Astrocyte (in vitro differentiated cells and primary cell): Measurements from ENCODE around the gene CYSTM1. TPM values are rescaled to one million over a fixed set of nuclear protein-coding genes. Genes with fewer than 3 reads are reported as not detected.

Experiments used
- DNase-seq: peaks from one replicate; pipeline ENCODE4 v3.0.0-alpha.2; 2010; ENCODE audit warnings: low read depth
- FAIRE-seq: peaks from 2 replicates; lab custom pipeline; 2011; peaks lifted over from hg19 to GRCh38; lab: Jason Lieb, UNC
- H2AFZ ChIP-seq: 2 replicates; pipeline ENCODE4 v1.6.0; 2012; ENCODE audit warnings: low read depth, low read length, inconsistent platforms
- H3K27ac ChIP-seq: 2 replicates; pipeline ENCODE4 v1.5.1; 2011; ENCODE audit warnings: low read depth, low read length, inconsistent platforms
- H3K27me3 ChIP-seq: 2 replicates; pipeline ENCODE4 v1.6.0; 2011; ENCODE audit warnings: low read length, inconsistent platforms; ENCODE audit not compliant: insufficient read depth
- H3K36me3 ChIP-seq: 2 replicates; pipeline ENCODE4 v1.5.1; 2011; ENCODE audit warnings: low read length, inconsistent platforms; ENCODE audit not compliant: insufficient read depth
- H3K4me1 ChIP-seq: 2 replicates; pipeline ENCODE4 v1.5.1; 2011; ENCODE audit warnings: low read length, inconsistent platforms; ENCODE audit not compliant: insufficient read depth
- H3K4me2 ChIP-seq: 2 replicates; pipeline ENCODE4 v1.6.0; 2012; ENCODE audit warnings: low read length, inconsistent platforms
- H3K4me3 ChIP-seq: 2 replicates; pipeline ENCODE4 v1.5.1; 2011; ENCODE audit warnings: low read depth, mild to moderate bottlenecking, low read length, inconsistent platforms; ENCODE audit not compliant: insufficient read depth
- H3K79me2 ChIP-seq: 2 replicates; pipeline ENCODE4 v1.6.0; 2012; ENCODE audit warnings: mild to moderate bottlenecking, low read length, inconsistent platforms; ENCODE audit not compliant: insufficient read depth
- H3K9ac ChIP-seq: 2 replicates; pipeline ENCODE4 v1.6.0; 2012; ENCODE audit warnings: mild to moderate bottlenecking, low read length, inconsistent platforms
- H3K9me3 ChIP-seq: 2 replicates; pipeline ENCODE4 v1.5.1; 2012; ENCODE audit warnings: low read depth, mild to moderate bottlenecking, low read length, inconsistent platforms; ENCODE audit not compliant: insufficient read depth
- H4K20me1 ChIP-seq: 2 replicates; pipeline ENCODE4 v1.6.0; 2012; ENCODE audit warnings: low read length, inconsistent platforms; ENCODE audit not compliant: insufficient read depth
- H3K27ac Mint-ChIP-seq: one replicate; pipeline ENCODE4 v1.8.0; 2021; ENCODE audit warnings: mild to moderate bottlenecking, mixed read lengths; ENCODE audit not compliant: unreplicated experiment
- H3K27me3 Mint-ChIP-seq: one replicate; pipeline ENCODE4 v1.8.0; 2021; ENCODE audit warnings: low read depth, mixed read lengths; ENCODE audit not compliant: unreplicated experiment
- H3K36me3 Mint-ChIP-seq: one replicate; pipeline ENCODE4 v1.8.0; 2021; ENCODE audit warnings: low read depth, mixed read lengths; ENCODE audit not compliant: unreplicated experiment
- H3K4me1 Mint-ChIP-seq: one replicate; pipeline ENCODE4 v1.8.0; 2021; ENCODE audit warnings: low read depth, mixed read lengths; ENCODE audit not compliant: unreplicated experiment
- H3K4me3 Mint-ChIP-seq: one replicate; pipeline ENCODE4 v1.8.0; 2021; ENCODE audit warnings: mild to moderate bottlenecking, moderate library complexity, mixed read lengths; ENCODE audit not compliant: unreplicated experiment
- H3K9me3 Mint-ChIP-seq: one replicate; pipeline ENCODE4 v1.8.0; 2021; ENCODE audit warnings: mild to moderate bottlenecking, mixed read lengths; ENCODE audit not compliant: unreplicated experiment
- CTCF ChIP-seq: IDR thresholded peaks from 2 replicates; pipeline ENCODE4 v1.5.1; 2011; ENCODE audit warnings: low read depth, mild to moderate bottlenecking, inconsistent platforms, low read length, moderate library complexity; ENCODE audit not compliant: insufficient read depth
- EZH2 ChIP-seq: IDR thresholded peaks from 2 replicates; pipeline ENCODE4 v1.6.1; 2012; ENCODE audit warnings: mild to moderate bottlenecking, low read length, inconsistent platforms; ENCODE audit not compliant: insufficient read depth
- total RNA-seq: library from RNA; stranded (reverse); gene quantifications from 2 replicates; pipeline ENCODE4 v1.2.1, GENCODE V29; 2021

CYSTM1 gene
- total RNA-seq, 1 donor from 2014 or later, result 46.3 TPM

GRCh38 chr5:140262839-140263238 is 87.9 kb downstream of the CYSTM1 start:
- Histone ChIP-seq H3K4me2 (no peak overlapping the region), H3K27ac (no peak overlapping the region), H3K36me3 (no peaks in the 10 kb centered on the region), H3K4me3 (no peak overlapping the region), H3K9ac (no peak overlapping the region), H3K27me3 (no peaks in the 10 kb centered on the region), H3K79me2 (peaks cover 86% of the 10 kb centered on the region), H3K9me3 (no peaks in the 10 kb centered on the region), H3K4me1 (peaks cover 26% of the 10 kb centered on the region), H2AFZ (no peak overlapping the region), H4K20me1 (peaks cover 49% of the 10 kb centered on the region)
- Mint-ChIP-seq H3K4me1 (peaks cover 72% of the 10 kb centered on the region), H3K9me3 (no peaks in the 10 kb centered on the region), H3K4me3 (no peak overlapping the region), H3K36me3 (peaks cover 10% of the 10 kb centered on the region), H3K27ac (peak overlapping the region; percentile 37), H3K27me3 (no peaks in the 10 kb centered on the region)
- no peak for TF ChIP-seq EZH2
- TF ChIP-seq CTCF, result no peak
- DNase-seq (no peak), FAIRE-seq (no peak)

- H3K9me3 ChIP-seq, result no peaks in the 10 kb centered on the region
- H3K9me3 Mint-ChIP-seq, result no peaks in the 10 kb centered on the region
- no peak overlapping the region for H2AFZ ChIP-seq
- H3K9ac ChIP-seq, result no peak overlapping the region
- H3K36me3 Mint-ChIP-seq, result peaks cover 11% of the 10 kb centered on the region
- no peaks in the 10 kb centered on the region for H3K27me3 Mint-ChIP-seq
- TF ChIP-seq EZH2, result no peak
- TF ChIP-seq CTCF, result no peak
- no peak overlapping the region for H3K4me2 ChIP-seq
- no peaks in the 10 kb centered on the region for H3K27me3 ChIP-seq
- H3K4me1 ChIP-seq, result peaks cover 18% of the 10 kb centered on the region
- peaks cover 82% of the 10 kb centered on the region for H3K79me2 ChIP-seq
- H3K27ac ChIP-seq, result no peak overlapping the region
- H3K4me3 Mint-ChIP-seq, result peak overlapping the region; percentile 6
- no peak overlapping the region for H3K4me3 ChIP-seq
- no peak for FAIRE-seq
- DNase-seq, result no peak
- peaks cover 46% of the 10 kb centered on the region for H4K20me1 ChIP-seq
- H3K4me1 Mint-ChIP-seq, result peaks cover 51% of the 10 kb centered on the region
- peak overlapping the region; percentile 89 for H3K27ac Mint-ChIP-seq
- H3K36me3 ChIP-seq, result no peaks in the 10 kb centered on the region
These were observed 90.9 kb downstream of the CYSTM1 start for GRCh38 chr5:140265845-140266244.

- no peak for TF ChIP-seq CTCF
- TF ChIP-seq EZH2, result no peak
- Histone ChIP-seq H3K36me3 (no peaks in the 10 kb centered on the region), H3K9me3 (no peaks in the 10 kb centered on the region), H3K9ac (peak overlapping the region; percentile 17), H4K20me1 (peaks cover 47% of the 10 kb centered on the region), H3K79me2 (peaks cover 88% of the 10 kb centered on the region), H2AFZ (no peak overlapping the region), H3K4me3 (no peak overlapping the region), H3K4me1 (peaks cover 11% of the 10 kb centered on the region), H3K27me3 (no peaks in the 10 kb centered on the region), H3K27ac (no peak overlapping the region), H3K4me2 (no peak overlapping the region)
- Mint-ChIP-seq H3K36me3 (peaks cover 11% of the 10 kb centered on the region), H3K9me3 (no peaks in the 10 kb centered on the region), H3K4me3 (peak overlapping the region; percentile 55), H3K27ac (peak overlapping the region; percentile 89), H3K27me3 (no peaks in the 10 kb centered on the region), H3K4me1 (peaks cover 45% of the 10 kb centered on the region)
- DNase-seq (no peak), FAIRE-seq (no peak)
These were observed 91.6 kb downstream of the CYSTM1 start for GRCh38 chr5:140266471-140267200.
